IMR-90 (cell line): ENCODE measurements around the gene LRRC2.

ENCODE experiments used
- CEBPB ChIP-seq: IDR thresholded peaks from 2 replicates; pipeline ENCODE4 v1.6.1; 2012; ENCODE audit warnings: low read depth, low read length, improper control_type of control experiment
- CHD1 ChIP-seq: IDR thresholded peaks from 2 replicates; pipeline ENCODE4 v1.6.1; 2012; ENCODE audit warnings: low read depth, low read length, improper control_type of control experiment
- ELK1 ChIP-seq: fragments of 150-350 bp; IDR thresholded peaks from 2 replicates; pipeline ENCODE4 v1.6.1; 2016; ENCODE audit warnings: low read depth, mild to moderate bottlenecking, low read length, moderate library complexity, borderline replicate concordance
- FOS ChIP-seq: fragments of 150-350 bp; IDR thresholded peaks from 2 replicates; pipeline ENCODE4 v1.6.1; 2016; ENCODE audit warnings: low read depth, low read length
- MAFK ChIP-seq: IDR thresholded peaks from 2 replicates; pipeline ENCODE4 v1.6.1; 2012; ENCODE audit warnings: low read depth, low read length, improper control_type of control experiment
- MXI1 ChIP-seq: IDR thresholded peaks from 2 replicates; pipeline ENCODE4 v1.6.1; 2012; ENCODE audit warnings: low read depth, mild to moderate bottlenecking, low read length, moderate library complexity, borderline replicate concordance
- NFE2L2 ChIP-seq: fragments of 150-350 bp; IDR thresholded peaks from 2 replicates; pipeline ENCODE4 v1.6.1; 2016; ENCODE audit warnings: low read depth, mild to moderate bottlenecking, low read length
- POLR2A ChIP-seq: IDR thresholded peaks from 2 replicates; pipeline ENCODE4 v1.6.1; 2012; ENCODE audit warnings: mild to moderate bottlenecking, low read depth, low read length
- RAD21 ChIP-seq: IDR thresholded peaks from 2 replicates; pipeline ENCODE4 v1.6.1; 2012; ENCODE audit warnings: low read length, improper control_type of control experiment
- RFX5 ChIP-seq: IDR thresholded peaks from 2 replicates; pipeline ENCODE4 v1.8.0; 2012; ENCODE audit warnings: low read depth, mild to moderate bottlenecking, low read length, moderate library complexity
- SMC3 ChIP-seq: fragments of 150-350 bp; IDR thresholded peaks from 2 replicates; pipeline ENCODE4 v1.6.1; 2016; ENCODE audit warnings: low read depth, mild to moderate bottlenecking, antibody characterized with exemption, low read length, moderate library complexity
- USF2 ChIP-seq: fragments of 150-350 bp; IDR thresholded peaks from 2 replicates; pipeline ENCODE4 v1.6.1; 2017; ENCODE audit warnings: mild to moderate bottlenecking, antibody characterized with exemption, low read length, low read depth
- TF ChIP-seq, protein P1 (sequence below): conservative IDR thresholded peaks from 2 replicates; pipeline ENCODE4 v1.5.1; 2012; ENCODE audit warnings: mild to moderate bottlenecking, low read depth, low read length, improper control_type of control experiment

DNA sequence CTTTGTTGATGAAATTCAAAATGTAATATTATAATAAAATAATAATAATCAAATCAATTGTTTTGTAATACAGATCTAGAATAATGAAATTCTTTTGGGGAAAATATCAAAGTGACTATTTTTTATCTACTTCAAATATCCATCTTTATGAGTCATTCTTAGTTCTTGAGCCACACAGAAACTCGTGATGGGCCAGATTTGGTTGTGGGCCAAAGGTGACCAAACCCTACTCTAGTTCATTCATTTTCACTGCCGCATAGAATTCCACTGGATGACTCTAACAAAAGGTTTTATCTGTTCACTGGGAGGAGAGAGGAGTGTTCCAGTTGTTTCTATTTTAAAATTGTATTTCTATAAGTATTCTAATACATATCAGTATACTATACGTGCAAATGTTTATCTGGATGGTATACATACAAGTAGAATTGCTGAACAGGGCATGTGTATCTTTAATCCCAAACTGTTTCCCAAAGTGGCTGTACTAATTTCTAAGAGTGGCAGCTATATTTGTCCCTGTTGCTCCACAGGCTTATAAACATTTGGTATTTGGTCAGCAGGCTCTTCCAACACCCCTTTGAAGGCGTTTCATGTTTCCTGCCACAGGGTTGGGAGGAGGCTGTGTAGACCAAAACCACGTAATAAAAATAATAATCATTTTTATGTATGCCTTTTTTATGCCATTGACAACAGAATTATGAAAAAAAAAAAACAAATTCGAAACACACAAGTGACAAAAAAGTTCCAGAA, 75.6 kb downstream of the LRRC2 start:
- TF ChIP-seq MAFK (no peak), ELK1 (no peak), POLR2A (no peak), SMC3 (no peak), NFE2L2 (no peak), RAD21 (no peak), CHD1 (no peak), RFX5 (no peak), CEBPB (no peak), MXI1 (no peak), FOS (no peak), USF2 (no peak)
- TF ChIP-seq, protein P1, sequence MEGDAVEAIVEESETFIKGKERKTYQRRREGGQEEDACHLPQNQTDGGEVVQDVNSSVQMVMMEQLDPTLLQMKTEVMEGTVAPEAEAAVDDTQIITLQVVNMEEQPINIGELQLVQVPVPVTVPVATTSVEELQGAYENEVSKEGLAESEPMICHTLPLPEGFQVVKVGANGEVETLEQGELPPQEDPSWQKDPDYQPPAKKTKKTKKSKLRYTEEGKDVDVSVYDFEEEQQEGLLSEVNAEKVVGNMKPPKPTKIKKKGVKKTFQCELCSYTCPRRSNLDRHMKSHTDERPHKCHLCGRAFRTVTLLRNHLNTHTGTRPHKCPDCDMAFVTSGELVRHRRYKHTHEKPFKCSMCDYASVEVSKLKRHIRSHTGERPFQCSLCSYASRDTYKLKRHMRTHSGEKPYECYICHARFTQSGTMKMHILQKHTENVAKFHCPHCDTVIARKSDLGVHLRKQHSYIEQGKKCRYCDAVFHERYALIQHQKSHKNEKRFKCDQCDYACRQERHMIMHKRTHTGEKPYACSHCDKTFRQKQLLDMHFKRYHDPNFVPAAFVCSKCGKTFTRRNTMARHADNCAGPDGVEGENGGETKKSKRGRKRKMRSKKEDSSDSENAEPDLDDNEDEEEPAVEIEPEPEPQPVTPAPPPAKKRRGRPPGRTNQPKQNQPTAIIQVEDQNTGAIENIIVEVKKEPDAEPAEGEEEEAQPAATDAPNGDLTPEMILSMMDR: no peak
